HEK293 (cell line): ENCODE measurements around the gene HSD17B2.

Source experiments
- CTCF ChIA-PET: fragments of 350-600 bp; formaldehyde crosslinking; extraction: SDS; loops from one replicate; lab custom pipeline; 2021; ENCODE audit warnings: antibody characterized with exemption; lab: Yijun Ruan, JAX
- POLR2A ChIA-PET: fragments of 300-600 bp; formaldehyde crosslinking; extraction: SDS; loops from one replicate; lab custom pipeline; 2020; ENCODE audit warnings: antibody characterized with exemption, inconsistent platforms; lab: Yijun Ruan, JAX
- H3K27ac ChIP-seq: fragments of 200-500 bp; sonication (Bioruptor generic); 2 replicates; pipeline ENCODE4 v1.5.1; 2014; ENCODE audit warnings: low read depth, low read length, control low read depth, inconsistent platforms; ENCODE audit errors: extremely low read depth
- H3K36me3 ChIP-seq, 2 experiments: fragments of 200-500 bp in 1 of 2; sonication (Bioruptor generic) in 1 of 2; 1 replicate in 1 of 2; 2 replicates in 1 of 2; pipeline ENCODE4 v1.5.1; 2014 to 2017; ENCODE audit warnings: inconsistent platforms in 2 of 2, low read length in 2 of 2; ENCODE audit not compliant: control insufficient read depth in 2 of 2, insufficient read depth in 1 of 2
- H3K4me1 ChIP-seq: fragments of 200-500 bp; sonication (Bioruptor generic); 2 replicates; pipeline ENCODE4 v1.5.1; 2014; ENCODE audit warnings: mild to moderate bottlenecking, low read length, inconsistent platforms; ENCODE audit not compliant: control insufficient read depth, insufficient read depth
- H3K4me3 ChIP-seq: 2 replicates; pipeline ENCODE4 v1.5.1; 2011; ENCODE audit warnings: low read depth, mild to moderate bottlenecking, control low read depth, low read length, moderate library complexity
- H3K9me3 ChIP-seq: fragments of 200-500 bp; sonication (Bioruptor generic); 2 replicates; pipeline ENCODE4 v1.5.1; 2014; ENCODE audit warnings: low read depth, low read length, inconsistent platforms; ENCODE audit not compliant: control insufficient read depth, insufficient read depth
- BCL11A ChIP-seq: fragments of 450-650 bp; formaldehyde crosslinking; IDR thresholded peaks from 2 replicates; pipeline ENCODE4 v1.5.1; 2016; ENCODE audit warnings: low read depth, missing biosample characterization, missing genetic modification characterization
- BCL11B ChIP-seq: fragments of 450-650 bp; formaldehyde crosslinking; IDR thresholded peaks from 2 replicates; pipeline ENCODE4 v1.5.1; 2016; ENCODE audit warnings: low read depth, missing biosample characterization, missing genetic modification characterization
- FEZF1 ChIP-seq: fragments of 450-650 bp; formaldehyde crosslinking; IDR thresholded peaks from 2 replicates; pipeline ENCODE4 v1.5.1; 2016; ENCODE audit warnings: missing biosample characterization, missing genetic modification characterization
- REST ChIP-seq: fragments of 450-650 bp; formaldehyde crosslinking; IDR thresholded peaks from 2 replicates; pipeline ENCODE4 v1.5.1; 2016; ENCODE audit warnings: missing biosample characterization, missing genetic modification characterization
- SP7 ChIP-seq: fragments of 450-650 bp; formaldehyde crosslinking; IDR thresholded peaks from 2 replicates; pipeline ENCODE4 v1.5.1; 2016; ENCODE audit warnings: missing biosample characterization, missing genetic modification characterization
- YY2 ChIP-seq: fragments of 450-650 bp; formaldehyde crosslinking; IDR thresholded peaks from 2 replicates; pipeline ENCODE4 v1.5.1; 2016; ENCODE audit warnings: missing biosample characterization, missing genetic modification characterization
- ZBTB48 ChIP-seq: fragments of 450-650 bp; formaldehyde crosslinking; IDR thresholded peaks from 2 replicates; pipeline ENCODE4 v1.5.1; 2016; ENCODE audit warnings: missing biosample characterization, missing genetic modification characterization
- ZFHX2 ChIP-seq: fragments of 450-650 bp; formaldehyde crosslinking; conservative IDR thresholded peaks from 2 replicates; pipeline ENCODE4 v1.5.1; 2016; ENCODE audit warnings: missing biosample characterization, missing genetic modification characterization
- ZNF114 ChIP-seq: fragments of 450-650 bp; formaldehyde crosslinking; IDR thresholded peaks from 2 replicates; pipeline ENCODE4 v1.5.0; 2017; ENCODE audit warnings: missing biosample characterization, missing genetic modification characterization
- ZNF221 ChIP-seq: fragments of 450-650 bp; formaldehyde crosslinking; IDR thresholded peaks from 2 replicates; pipeline ENCODE4 v1.5.1; 2017; ENCODE audit warnings: missing biosample characterization, missing genetic modification characterization, borderline replicate concordance
- ZNF239 ChIP-seq: fragments of 450-650 bp; formaldehyde crosslinking; IDR thresholded peaks from 2 replicates; pipeline ENCODE4 v1.5.1; 2016; ENCODE audit warnings: missing biosample characterization, missing genetic modification characterization
- ZNF449 ChIP-seq: fragments of 450-650 bp; formaldehyde crosslinking; IDR thresholded peaks from 2 replicates; pipeline ENCODE4 v1.5.1; 2017; ENCODE audit warnings: missing biosample characterization, mild to moderate bottlenecking, missing genetic modification characterization, moderate library complexity
- ZNF510 ChIP-seq: fragments of 450-650 bp; formaldehyde crosslinking; IDR thresholded peaks from 2 replicates; pipeline ENCODE4 v1.5.1; 2018; ENCODE audit warnings: mild to moderate bottlenecking, missing genetic modification characterization, missing biosample characterization; ENCODE audit not compliant: insufficient replicate concordance
- ZNF544 ChIP-seq: fragments of 450-650 bp; formaldehyde crosslinking; IDR thresholded peaks from 2 replicates; pipeline ENCODE4 v1.5.0; 2017; ENCODE audit warnings: missing biosample characterization, missing genetic modification characterization
- ZNF560 ChIP-seq: fragments of 450-650 bp; formaldehyde crosslinking; IDR thresholded peaks from 2 replicates; pipeline ENCODE4 v1.5.1; 2017; ENCODE audit warnings: missing biosample characterization, missing genetic modification characterization, borderline replicate concordance
- ZNF629 ChIP-seq: fragments of 450-650 bp; formaldehyde crosslinking; IDR thresholded peaks from 2 replicates; pipeline ENCODE4 v1.5.1; 2017; ENCODE audit warnings: missing biosample characterization, missing genetic modification characterization
- ZNF677 ChIP-seq: fragments of 450-650 bp; IDR thresholded peaks from 2 replicates; pipeline ENCODE4 v1.5.0; 2018; ENCODE audit warnings: missing biosample characterization, mild to moderate bottlenecking, missing genetic modification characterization, moderate library complexity
- ZNF747 ChIP-seq: fragments of 450-650 bp; formaldehyde crosslinking; IDR thresholded peaks from 2 replicates; pipeline ENCODE4 v1.5.1; 2016; ENCODE audit warnings: missing biosample characterization, missing genetic modification characterization
- ZNF785 ChIP-seq: fragments of 450-650 bp; formaldehyde crosslinking; IDR thresholded peaks from 2 replicates; pipeline ENCODE4 v1.5.1; 2016; ENCODE audit warnings: missing biosample characterization, missing genetic modification characterization
- ZNF791 ChIP-seq: fragments of 450-650 bp; formaldehyde crosslinking; IDR thresholded peaks from 2 replicates; pipeline ENCODE4 v1.5.1; 2016; ENCODE audit warnings: missing biosample characterization, missing genetic modification characterization
- ZNF837 ChIP-seq: fragments of 450-650 bp; formaldehyde crosslinking; IDR thresholded peaks from 2 replicates; pipeline ENCODE4 v1.5.1; 2016; ENCODE audit warnings: missing biosample characterization, missing genetic modification characterization
- ZSCAN30 ChIP-seq: fragments of 450-650 bp; IDR thresholded peaks from 2 replicates; pipeline ENCODE4 v1.5.1; 2018; ENCODE audit warnings: missing biosample characterization, mild to moderate bottlenecking, missing genetic modification characterization, moderate library complexity
- TF ChIP-seq, protein P1 (sequence below): fragments of 450-650 bp; formaldehyde crosslinking; IDR thresholded peaks from 2 replicates; pipeline ENCODE4 v1.5.1; 2016; ENCODE audit warnings: missing biosample characterization, missing genetic modification characterization
- TF ChIP-seq, protein P2 (sequence below): fragments of 450-650 bp; formaldehyde crosslinking; IDR thresholded peaks from 2 replicates; pipeline ENCODE4 v1.5.1; 2017; ENCODE audit warnings: missing biosample characterization, missing genetic modification characterization

HSD17B2 gene

GRCh38 chr16:82096641-82097040 is 61.6 kb downstream of the HSD17B2 start (continued):
- TF ChIP-seq, protein P1, sequence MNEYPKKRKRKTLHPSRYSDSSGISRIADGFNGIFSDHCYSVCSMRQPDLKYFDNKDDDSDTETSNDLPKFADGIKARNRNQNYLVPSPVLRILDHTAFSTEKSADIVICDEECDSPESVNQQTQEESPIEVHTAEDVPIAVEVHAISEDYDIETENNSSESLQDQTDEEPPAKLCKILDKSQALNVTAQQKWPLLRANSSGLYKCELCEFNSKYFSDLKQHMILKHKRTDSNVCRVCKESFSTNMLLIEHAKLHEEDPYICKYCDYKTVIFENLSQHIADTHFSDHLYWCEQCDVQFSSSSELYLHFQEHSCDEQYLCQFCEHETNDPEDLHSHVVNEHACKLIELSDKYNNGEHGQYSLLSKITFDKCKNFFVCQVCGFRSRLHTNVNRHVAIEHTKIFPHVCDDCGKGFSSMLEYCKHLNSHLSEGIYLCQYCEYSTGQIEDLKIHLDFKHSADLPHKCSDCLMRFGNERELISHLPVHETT, result no peak
- TF ChIP-seq ZNF221 (tag by site-specific recombination), result no peak
- no peak for TF ChIP-seq REST
- TF ChIP-seq ZNF837 (tag by site-specific recombination), result no peak
- no peak for TF ChIP-seq ZNF510 (tag by site-specific recombination)
- TF ChIP-seq BCL11A, result no peak

- POLR2A ChIA-PET, result no interaction called here
- no peaks in the 10 kb centered on the region for H3K36me3 ChIP-seq
- H3K4me3 ChIP-seq, result no peak overlapping the region
- CTCF ChIA-PET, result no interaction called here
- H3K9me3 ChIP-seq, result no peaks in the 10 kb centered on the region
- H3K4me1 ChIP-seq, result no peaks in the 10 kb centered on the region
- TF ChIP-seq ZNF449 (tag by site-specific recombination) (no peak), ZSCAN30 (tag by site-specific recombination) (no peak), SP7 (no peak), ZBTB48 (tag by site-specific recombination) (no peak), FEZF1 (tag by site-specific recombination) (no peak), ZFHX2 (tag by site-specific recombination) (no peak), ZNF239 (no peak), ZNF747 (tag by site-specific recombination) (no peak), YY2 (no peak), ZNF114 (no peak), ZNF560 (tag by site-specific recombination) (no peak), ZNF677 (no peak), ZNF221 (tag by site-specific recombination) (no peak), ZNF791 (tag by site-specific recombination) (no peak), ZNF544 (tag by site-specific recombination) (no peak), ZNF785 (no peak), ZNF629 (tag by site-specific recombination) (no peak), BCL11B (tag by site-specific recombination) (no peak)
- TF ChIP-seq, protein P2, sequence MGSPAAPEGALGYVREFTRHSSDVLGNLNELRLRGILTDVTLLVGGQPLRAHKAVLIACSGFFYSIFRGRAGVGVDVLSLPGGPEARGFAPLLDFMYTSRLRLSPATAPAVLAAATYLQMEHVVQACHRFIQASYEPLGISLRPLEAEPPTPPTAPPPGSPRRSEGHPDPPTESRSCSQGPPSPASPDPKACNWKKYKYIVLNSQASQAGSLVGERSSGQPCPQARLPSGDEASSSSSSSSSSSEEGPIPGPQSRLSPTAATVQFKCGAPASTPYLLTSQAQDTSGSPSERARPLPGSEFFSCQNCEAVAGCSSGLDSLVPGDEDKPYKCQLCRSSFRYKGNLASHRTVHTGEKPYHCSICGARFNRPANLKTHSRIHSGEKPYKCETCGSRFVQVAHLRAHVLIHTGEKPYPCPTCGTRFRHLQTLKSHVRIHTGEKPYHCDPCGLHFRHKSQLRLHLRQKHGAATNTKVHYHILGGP (tag by site-specific recombination), result no peak
- TF ChIP-seq, all 188 proteins: peak for 0
- H3K27ac ChIP-seq, result no peak overlapping the region
Measured at GRCh38 chr16:82105107-82105506, 70.1 kb downstream of the HSD17B2 start.
